GM19035 (cell line): ENCODE measurements around the gene MUC5AC.
"Not testable (repeated sequence)": the region's sequence is repeated elsewhere in the genome, so short reads cannot be mapped to it uniquely, and the experiment has no call there.

ENCODE experiments used
- ATAC-seq: cut with Tn5 transposase; IDR thresholded peaks from one replicate; pipeline ENCODE4 v1.9.1; 2021; ENCODE audit not compliant: unreplicated experiment

Gene MUC5AC

GRCh38 chr11:1140642-1141490, 16.9 kb upstream of the MUC5AC start:
- ATAC-seq, result no peak

DNA sequence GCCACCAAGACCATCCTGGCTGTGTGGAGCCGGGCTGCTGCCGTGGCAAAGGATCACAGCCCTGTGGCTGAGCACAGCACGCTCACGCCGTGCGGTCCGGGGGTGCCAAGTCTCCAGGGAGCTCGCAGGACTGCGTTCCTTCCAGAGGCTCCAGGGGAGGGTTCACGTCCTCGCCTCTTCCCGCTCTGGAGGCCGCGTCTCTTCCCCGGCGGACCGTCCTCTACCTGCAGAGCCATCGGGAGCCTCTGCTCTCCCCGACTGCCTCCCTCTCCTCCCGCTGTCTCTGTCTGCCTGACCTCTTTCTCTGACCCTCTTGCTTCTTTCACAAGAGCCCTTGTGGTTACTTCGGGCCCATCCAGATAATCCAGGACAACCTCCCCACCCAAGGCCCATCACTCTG, 11.4 kb upstream of the MUC5AC start:
- ATAC-seq, result no peak

DNA sequence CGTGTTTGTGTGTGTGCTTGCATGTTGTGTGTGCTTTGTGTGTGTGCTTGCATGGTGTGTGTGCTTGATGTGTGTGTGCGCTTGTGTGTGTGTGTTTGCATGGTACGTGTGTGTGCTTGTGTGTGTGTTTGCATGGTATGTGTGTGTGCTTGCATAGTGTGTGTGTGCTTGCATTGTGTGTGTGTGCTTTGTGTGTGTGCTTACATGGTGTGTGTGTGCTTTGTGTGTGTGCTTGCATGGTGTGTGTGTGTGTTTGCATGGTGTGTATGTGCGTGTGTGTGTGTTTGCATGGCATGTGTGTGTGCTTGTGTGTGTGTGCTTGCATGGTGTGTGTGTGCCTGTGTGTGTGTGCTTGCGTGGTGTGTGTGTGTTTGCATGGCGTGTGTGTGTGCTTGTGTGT, 10.0 kb upstream of the MUC5AC start:
- no peak for ATAC-seq

DNA sequence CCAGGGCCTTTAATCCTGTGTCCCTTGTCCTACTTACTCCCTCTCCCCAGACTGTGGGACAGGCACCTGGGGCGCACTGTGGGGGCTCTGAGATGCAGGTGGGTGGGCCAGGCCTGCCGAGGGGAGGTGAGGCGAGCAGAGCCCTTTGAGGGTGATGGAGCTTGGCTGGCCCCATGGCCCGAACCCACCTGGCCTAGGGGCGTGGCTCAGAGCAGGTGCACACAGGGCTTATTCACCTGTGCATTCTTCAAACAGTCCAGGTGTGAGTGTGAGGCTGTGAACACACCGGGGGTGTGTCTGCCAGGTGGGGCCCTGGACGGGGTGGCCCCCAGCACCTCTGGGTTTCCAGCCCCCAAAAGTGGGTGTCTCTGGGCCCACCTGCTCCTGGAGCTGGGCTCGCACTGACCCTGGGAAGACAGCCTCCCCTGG, 9.0 kb upstream of the MUC5AC start:
- ATAC-seq, result no peak

DNA sequence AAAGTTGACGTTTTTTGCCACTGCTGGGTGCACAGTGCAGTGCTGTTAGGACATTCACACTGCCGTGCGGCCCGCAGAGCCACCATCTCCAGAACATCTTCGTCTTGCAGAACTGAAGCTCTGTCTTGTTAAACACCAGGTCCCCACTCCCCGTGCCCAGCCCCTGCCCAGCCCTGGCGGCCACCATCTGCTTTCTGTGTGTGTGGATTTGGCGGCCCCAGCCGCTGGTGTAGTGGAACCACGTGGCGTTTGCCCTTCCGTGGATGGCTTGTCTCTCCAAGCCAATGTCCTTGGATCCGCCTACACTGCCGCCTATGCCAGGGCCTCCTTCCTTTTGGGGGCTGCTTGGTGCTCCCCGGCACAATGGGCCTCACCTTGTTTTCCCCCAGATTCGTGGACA, 8.2 kb upstream of the MUC5AC start:
- ATAC-seq, result no peak

DNA sequence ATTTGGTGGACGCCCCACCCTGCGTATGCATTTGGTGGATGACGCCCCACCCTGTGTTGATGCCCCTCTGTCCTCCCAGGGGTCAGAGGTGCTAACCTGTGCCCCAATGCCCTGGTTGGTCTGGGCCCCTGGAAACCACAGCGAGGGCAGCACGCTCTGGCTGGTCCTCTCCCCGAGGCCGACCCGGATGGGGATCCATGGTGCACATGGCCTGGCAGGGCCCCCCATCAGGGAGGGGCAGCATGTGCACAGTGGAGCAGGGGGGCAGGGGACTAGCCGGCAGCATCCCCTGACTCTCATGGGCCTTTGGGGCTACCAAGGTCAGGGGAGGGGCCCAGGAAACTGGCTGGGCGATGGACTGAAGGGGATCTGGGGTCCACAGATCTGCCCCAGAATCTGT, 7.6 kb upstream of the MUC5AC start:
- no peak for ATAC-seq

DNA sequence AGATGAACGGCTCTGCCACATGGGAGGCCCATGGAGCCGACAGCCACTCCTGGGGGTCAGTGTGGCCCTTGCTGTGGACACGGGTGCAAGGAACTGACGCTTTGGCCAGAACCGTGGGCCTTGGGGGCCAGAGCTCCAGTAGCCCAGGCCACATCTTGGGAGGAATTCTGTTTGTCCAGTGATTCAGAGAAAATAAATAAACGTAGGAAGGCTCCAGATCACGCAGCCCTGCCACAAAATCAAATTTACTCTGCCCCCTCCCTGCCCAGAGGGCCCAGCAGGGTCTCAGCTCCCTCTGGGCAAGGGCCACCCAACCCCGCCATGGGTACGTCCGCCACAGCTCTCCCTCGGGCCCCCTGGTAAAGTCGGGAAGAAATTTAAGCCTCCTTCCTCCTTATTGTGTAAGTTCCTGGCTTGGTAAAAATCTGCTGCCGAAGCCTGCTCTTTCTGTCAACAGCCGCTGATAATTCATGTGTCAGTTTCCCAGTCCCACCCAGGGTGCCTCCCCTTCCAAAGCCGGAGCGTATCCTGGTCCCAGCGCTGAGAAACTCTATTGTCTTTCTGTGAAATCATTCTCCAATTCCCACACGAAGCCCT, 6.9 kb upstream of the MUC5AC start:
- ATAC-seq, result no peak

DNA sequence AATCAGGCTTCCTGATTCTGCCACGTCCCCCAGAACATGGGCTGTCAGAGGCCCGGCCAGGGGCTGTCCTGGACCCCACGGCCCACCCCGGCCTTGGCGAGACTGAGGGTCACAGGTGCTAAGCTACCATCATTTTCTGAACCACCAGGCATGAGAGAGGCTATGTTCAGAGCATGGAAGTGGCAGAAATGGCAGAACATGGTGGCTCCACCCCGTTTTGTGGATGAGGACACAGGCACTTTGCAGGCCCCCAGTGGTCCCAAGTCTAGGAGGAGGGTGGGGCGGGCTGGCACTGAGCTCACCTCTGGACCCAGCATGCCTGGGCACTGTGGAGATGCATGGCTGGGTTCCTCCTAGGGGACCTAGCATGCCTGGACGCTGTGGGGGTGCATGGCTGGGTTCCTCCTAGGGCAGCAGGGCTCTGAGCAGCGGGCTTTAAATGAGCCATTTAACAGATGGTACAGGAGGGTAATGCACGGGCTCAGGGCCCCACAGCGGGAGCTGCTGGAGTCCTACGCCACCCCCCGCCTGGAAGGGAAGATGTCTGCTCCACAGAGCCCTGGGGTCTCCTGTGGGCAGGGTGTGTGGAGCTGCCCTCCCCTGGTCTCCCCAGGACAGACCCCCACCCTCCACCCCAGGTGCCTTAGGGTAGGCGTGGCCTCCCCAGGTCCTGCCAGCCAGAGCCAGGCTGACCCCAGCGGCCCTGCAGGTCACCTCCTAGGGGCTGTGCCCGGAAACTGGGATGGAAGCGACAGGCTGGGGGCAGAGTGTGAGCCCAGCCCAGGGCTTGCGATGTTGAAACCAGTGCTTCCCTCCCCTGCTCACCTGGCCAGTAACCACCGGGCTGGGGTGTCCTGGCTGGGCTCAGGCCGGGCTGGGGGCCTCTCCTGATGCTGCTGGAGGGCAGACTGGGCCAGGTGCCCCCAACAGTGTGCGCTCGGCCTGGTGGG, 6.1 kb upstream of the MUC5AC start:
- ATAC-seq, result no peak

- ATAC-seq, result no peak
Observed at GRCh38 chr11:1152316-1153104, 5.2 kb upstream of the MUC5AC start.

DNA sequence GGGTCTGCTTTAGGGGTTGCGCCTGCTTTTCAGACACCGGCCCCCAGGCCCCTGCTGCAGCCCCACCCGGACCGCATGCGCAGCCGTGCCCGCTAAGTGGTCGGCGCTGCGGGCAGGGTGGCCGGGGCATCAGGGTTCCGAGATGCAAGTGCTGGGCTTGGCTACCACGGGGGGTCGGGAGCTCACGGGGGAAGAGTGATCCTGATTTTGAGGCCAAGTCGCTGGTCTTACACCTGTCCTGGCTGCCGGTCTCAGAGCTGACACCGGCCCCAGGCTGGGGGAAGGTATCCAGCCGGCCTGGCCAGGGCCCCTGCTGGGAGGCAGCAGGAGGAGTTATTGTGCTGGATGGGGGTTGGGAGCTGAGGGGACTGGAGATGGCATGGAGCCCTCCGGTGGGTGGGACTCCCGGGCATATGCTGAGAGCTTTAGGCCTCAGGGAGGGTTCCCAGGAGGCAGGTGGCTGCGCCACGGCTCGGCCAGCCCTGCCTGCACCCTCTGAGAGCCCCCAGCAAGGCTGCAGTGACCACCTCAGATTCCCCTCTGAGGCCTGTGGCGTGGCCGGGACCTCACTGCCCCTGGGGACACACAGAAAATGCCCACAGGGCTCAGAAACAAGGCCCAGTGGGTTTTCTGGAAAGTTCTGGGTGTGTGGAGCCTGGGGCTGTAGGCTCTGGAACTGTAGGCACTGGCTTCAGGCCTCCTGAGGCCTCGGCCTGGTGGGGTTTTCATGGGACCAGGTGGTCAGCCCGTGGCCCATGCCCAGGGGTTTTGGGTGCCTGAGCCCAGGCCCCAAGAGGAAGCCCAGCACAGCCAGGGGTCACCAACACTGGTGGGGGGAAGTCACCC, 4.4 kb upstream of the MUC5AC start:
- no peak for ATAC-seq

DNA sequence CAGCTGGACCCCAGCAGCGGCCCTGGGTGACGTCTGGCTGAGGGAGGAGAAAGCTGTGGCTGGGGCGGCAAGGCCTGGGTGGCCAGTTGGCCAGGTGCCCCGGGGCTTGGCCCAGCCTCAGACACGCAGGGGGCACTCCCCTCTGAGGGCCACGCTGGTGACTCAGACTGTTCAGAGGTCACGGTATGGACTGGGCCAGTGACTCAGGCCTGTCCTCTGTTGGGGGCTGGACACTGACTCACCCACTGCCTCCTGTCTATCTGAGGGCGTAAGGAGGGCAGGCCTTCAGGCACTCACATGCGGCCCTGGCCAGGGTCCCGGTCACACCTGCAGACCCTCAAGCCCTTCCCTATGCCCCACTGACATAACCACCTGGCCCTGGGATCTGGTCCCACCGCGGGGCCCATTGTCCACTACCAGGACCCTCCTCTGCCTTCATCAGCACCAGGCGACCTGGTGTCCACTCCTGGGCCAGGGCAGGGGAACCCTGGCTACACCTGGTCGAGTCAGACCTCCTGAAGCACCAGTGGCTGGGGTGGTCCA, 3.7 kb upstream of the MUC5AC start:
- ATAC-seq, result no peak

- not testable (repeated sequence) for ATAC-seq
Observed at GRCh38 chr11:1154656-1155055, 3.1 kb upstream of the MUC5AC start.

DNA sequence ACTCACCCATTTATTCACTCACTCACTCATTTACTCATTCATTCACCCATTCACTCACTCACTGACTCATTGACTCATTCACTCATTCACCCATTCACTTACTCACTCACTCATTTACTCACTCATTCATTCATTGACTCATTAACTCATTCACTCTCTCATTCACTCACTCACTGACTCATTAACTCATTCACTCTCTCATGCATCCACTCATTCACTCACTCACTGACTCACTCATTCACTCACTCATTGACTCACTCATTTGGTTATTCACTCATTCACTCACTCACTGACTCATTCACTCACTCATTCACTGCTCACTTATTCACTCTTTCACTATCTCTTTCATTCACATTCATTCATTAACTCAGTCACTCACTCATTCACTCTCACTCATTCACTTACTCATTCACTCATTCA, 2.5 kb upstream of the MUC5AC start:
- no peak for ATAC-seq

GRCh38 chr11:1156506-1157340, 1.0 kb upstream of the MUC5AC start:
- no peak for ATAC-seq

DNA sequence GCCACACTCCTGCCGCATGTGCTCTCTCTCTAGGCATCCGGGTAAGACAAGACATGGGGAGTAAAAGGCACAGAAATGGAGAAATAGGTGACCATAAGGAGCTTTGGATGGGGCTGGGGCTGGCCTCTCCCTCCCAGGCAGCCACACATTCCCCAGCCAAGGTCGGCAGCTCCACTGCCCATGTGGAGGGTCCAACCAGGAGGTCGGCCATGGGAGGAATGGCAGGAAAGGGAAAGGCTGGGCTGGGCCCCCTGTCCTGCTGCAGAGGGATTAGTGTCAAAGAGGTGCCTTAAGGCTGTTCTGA, 460 bp upstream of the MUC5AC start:
- ATAC-seq, result no peak

DNA sequence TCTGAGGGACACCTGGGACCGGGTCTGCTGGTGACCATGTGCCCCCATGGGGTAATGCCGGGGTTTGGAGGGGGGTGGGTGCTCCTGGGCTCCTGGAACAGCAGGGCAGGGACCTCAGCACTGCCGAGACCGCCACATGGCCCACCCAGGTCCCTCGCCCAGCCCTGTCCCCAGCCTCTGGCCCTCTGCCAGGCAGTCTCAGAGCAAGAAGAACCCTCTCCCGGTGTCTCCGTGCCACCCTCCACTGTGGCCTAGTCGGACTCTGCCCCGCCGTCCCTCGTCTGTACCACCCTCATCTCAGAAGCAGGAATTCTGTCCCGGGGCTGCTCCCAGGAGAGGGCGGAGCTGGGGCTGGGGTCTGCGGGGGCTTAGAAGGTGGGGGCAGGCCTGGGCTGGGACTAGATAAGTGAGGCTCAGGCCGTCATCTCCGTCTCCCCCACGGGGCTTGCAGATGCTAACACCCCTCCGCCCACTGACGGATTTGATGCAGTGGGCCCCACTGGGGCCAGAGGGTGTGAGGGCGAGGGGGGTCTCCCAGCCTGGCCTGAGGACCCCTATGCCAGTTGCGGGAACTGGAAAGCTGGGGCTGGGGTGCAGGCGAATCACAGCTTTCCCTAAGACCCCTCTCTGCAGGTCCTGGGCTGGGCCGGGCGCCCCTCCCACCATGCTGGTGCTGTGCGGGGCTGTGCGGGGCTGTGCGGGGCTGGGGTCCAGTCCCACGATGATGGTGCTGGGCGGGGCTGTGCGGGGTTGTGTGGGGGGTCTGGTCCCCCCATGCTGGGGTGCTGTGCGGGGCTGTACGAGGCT, 1.1 kb downstream of the MUC5AC start:
- no peak for ATAC-seq

GRCh38 chr11:1159488-1160220, 1.9 kb downstream of the MUC5AC start:
- not testable (repeated sequence) for ATAC-seq
